Measurements from ENCODE around the gene BOD1L1.

- TF ChIP-seq POLR2A (IDR thresholded peaks at IDR 0.05; ENCODE audit: low read depth, low read length): no peak
- TF ChIP-seq TAF1 (IDR thresholded peaks at IDR 0.05; ENCODE audit: borderline replicate concordance, low read depth, low read length): no peak
These were observed 29.3 kb upstream of the BOD1L1 start for GRCh38 chr4:13656569-13657405.

Data from GM12892 (cell line).